GM12891 (cell line): ENCODE measurements around the gene PIBF1.

Source experiments
- DNase-seq: peaks from one replicate; pipeline ENCODE4 v3.0.0; 2011; ENCODE audit warnings: low spot score; ENCODE audit not compliant: insufficient read length
- FAIRE-seq: peaks from 2 replicates; lab custom pipeline; 2011; peaks lifted over from hg19 to GRCh38; lab: Jason Lieb, UNC
- PAX5 ChIP-seq: IDR thresholded peaks from 2 replicates; pipeline ENCODE4 v1.6.1; 2011; ENCODE audit warnings: low read length, moderate library complexity, mild to moderate bottlenecking; ENCODE audit not compliant: insufficient read depth, severe bottlenecking
- POLR2A ChIP-seq: IDR thresholded peaks from 2 replicates; pipeline ENCODE4 v1.6.1; 2011; ENCODE audit warnings: low read depth, low read length, control low read depth
- POLR2AphosphoS5 ChIP-seq: IDR thresholded peaks from 2 replicates; pipeline ENCODE4 v1.6.1; 2011; ENCODE audit warnings: low read depth, low read length, control low read depth
- POU2F2 ChIP-seq: IDR thresholded peaks from 2 replicates; pipeline ENCODE4 v1.6.1; 2011; ENCODE audit warnings: low read depth, mild to moderate bottlenecking, control low read depth, low read length, moderate library complexity
- SPI1 ChIP-seq: IDR thresholded peaks from 2 replicates; pipeline ENCODE4 v1.6.1; 2011; ENCODE audit warnings: low read depth, low read length, control low read depth
- TAF1 ChIP-seq: IDR thresholded peaks from 2 replicates; pipeline ENCODE4 v1.6.1; 2011; ENCODE audit warnings: low read depth, low read length, control low read depth

PIBF1 gene

GRCh38 chr13:72952529-72953141, 170.7 kb downstream of the PIBF1 start:
- FAIRE-seq (no peak), DNase-seq (no peak)
- TF ChIP-seq TAF1 (no peak), POLR2AphosphoS5 (no peak), POLR2A (no peak), POU2F2 (no peak), SPI1 (no peak), PAX5 (no peak)

- FAIRE-seq: no peak
- no peak for TF ChIP-seq SPI1
- TF ChIP-seq POLR2AphosphoS5: no peak
- no peak for TF ChIP-seq PAX5
- TF ChIP-seq TAF1: no peak
- TF ChIP-seq POU2F2: no peak
- TF ChIP-seq POLR2A: no peak
- DNase-seq: no peak
These were observed 171.5 kb downstream of the PIBF1 start for GRCh38 chr13:72953391-72953965.

- no peak for FAIRE-seq
- TF ChIP-seq POLR2AphosphoS5 (no peak), POU2F2 (no peak), TAF1 (no peak), SPI1 (no peak), PAX5 (no peak), POLR2A (no peak)
- DNase-seq: no peak
These were observed 177.7 kb downstream of the PIBF1 start for GRCh38 chr13:72959643-72960042.

GRCh38 chr13:72960114-72960513, 178.2 kb downstream of the PIBF1 start:
- TF ChIP-seq TAF1 (no peak), SPI1 (no peak), POLR2AphosphoS5 (no peak), PAX5 (no peak), POU2F2 (no peak), POLR2A (no peak)
- DNase-seq (no peak), FAIRE-seq (no peak)

- FAIRE-seq (no peak), DNase-seq (no peak)
- no peak for TF ChIP-seq SPI1
- TF ChIP-seq POLR2A: no peak
- no peak for TF ChIP-seq PAX5
- TF ChIP-seq POU2F2: no peak
These were observed 178.6 kb downstream of the PIBF1 start for GRCh38 chr13:72960541-72960940.

- DNase-seq (no peak), FAIRE-seq (no peak)
- TF ChIP-seq POLR2A (no peak), TAF1 (no peak), PAX5 (no peak), POU2F2 (no peak), SPI1 (peak; percentile 78), POLR2AphosphoS5 (no peak)
These were observed 181.8 kb downstream of the PIBF1 start for GRCh38 chr13:72963762-72964161.

GRCh38 chr13:72970301-72970880, 188.5 kb downstream of the PIBF1 start:
- no peak for TF ChIP-seq POLR2A
- no peak for TF ChIP-seq TAF1
- TF ChIP-seq SPI1: no peak
- TF ChIP-seq PAX5: no peak
- no peak for TF ChIP-seq POLR2AphosphoS5
- TF ChIP-seq POU2F2: no peak
- no peak for FAIRE-seq
- no peak for DNase-seq

- TF ChIP-seq POLR2A (no peak), PAX5 (no peak), POLR2AphosphoS5 (no peak), SPI1 (no peak), TAF1 (no peak), POU2F2 (no peak)
- DNase-seq: no peak
- FAIRE-seq: no peak
These were observed 189.0 kb downstream of the PIBF1 start for GRCh38 chr13:72970956-72971355.

- DNase-seq: no peak
- FAIRE-seq: no peak
These were observed 191.3 kb downstream of the PIBF1 start for GRCh38 chr13:72973234-72973633.

More at GRCh38 chr13:72973234-72973633, 191.3 kb downstream of the PIBF1 start:
- TF ChIP-seq TAF1: no peak
- TF ChIP-seq PAX5: no peak
- no peak for TF ChIP-seq POLR2AphosphoS5
- TF ChIP-seq POLR2A: no peak
- TF ChIP-seq SPI1: no peak
- no peak for TF ChIP-seq POU2F2
